GM23338 (cell line): Measurements from ENCODE around the gene NCKAP5.

Experiments
- CREB1 ChIP-seq: fragments of 250-450 bp; sonication (Bioruptor Pico); IDR thresholded peaks from 2 replicates; pipeline ENCODE4 v1.5.0; 2020; ENCODE audit warnings: low read depth, mild to moderate bottlenecking, moderate library complexity
- EZH2 ChIP-seq: fragments of 200-600 bp; sonication (generic); IDR thresholded peaks from one replicate; pipeline ENCODE4 v1.8.0; 2017; ENCODE audit warnings: antibody characterized with exemption, mild to moderate bottlenecking, low read depth; ENCODE audit not compliant: unreplicated experiment
- EZH2phosphoT487 ChIP-seq: fragments of 200-600 bp; sonication (generic); IDR thresholded peaks from one replicate; pipeline ENCODE4 v1.8.1; 2018; ENCODE audit warnings: antibody characterized with exemption; ENCODE audit not compliant: unreplicated experiment
- JUNB ChIP-seq: IDR thresholded peaks from one replicate; pipeline ENCODE4 v1.6.1; 2016; ENCODE audit warnings: antibody characterized with exemption; ENCODE audit not compliant: unreplicated experiment
- POLR2AphosphoS5 ChIP-seq: IDR thresholded peaks from 2 replicates; pipeline ENCODE4 v1.6.1; 2016; ENCODE audit warnings: antibody characterized with exemption, low read depth
- TF ChIP-seq, protein P1 (sequence below), 2 experiments: fragments of 200-600 bp in 1 of 2; sonication (generic) in 1 of 2; conservative IDR thresholded peaks; 2 replicates each; pipeline versions ENCODE4 v1.5.1 to v1.6.1; 2016 to 2017; ENCODE audit warnings: antibody characterized with exemption in 2 of 2, low read depth in 2 of 2, mild to moderate bottlenecking in 2 of 2, moderate library complexity in 1 of 2
- TF ChIP-seq, protein P2 (sequence below): IDR thresholded peaks from one replicate; pipeline ENCODE4 v1.6.1; 2018; ENCODE audit warnings: antibody characterized with exemption; ENCODE audit not compliant: unreplicated experiment
- TF ChIP-seq, protein P3 (sequence below): fragments of 250-450 bp; sonication (Bioruptor Pico); IDR thresholded peaks from 2 replicates; pipeline ENCODE4 v1.5.0; 2020; ENCODE audit warnings: mild to moderate bottlenecking, moderate library complexity
- TF ChIP-seq, protein P4 (sequence below): IDR thresholded peaks from 2 replicates; pipeline ENCODE4 v1.6.1; 2016; ENCODE audit warnings: antibody characterized with exemption

DNA sequence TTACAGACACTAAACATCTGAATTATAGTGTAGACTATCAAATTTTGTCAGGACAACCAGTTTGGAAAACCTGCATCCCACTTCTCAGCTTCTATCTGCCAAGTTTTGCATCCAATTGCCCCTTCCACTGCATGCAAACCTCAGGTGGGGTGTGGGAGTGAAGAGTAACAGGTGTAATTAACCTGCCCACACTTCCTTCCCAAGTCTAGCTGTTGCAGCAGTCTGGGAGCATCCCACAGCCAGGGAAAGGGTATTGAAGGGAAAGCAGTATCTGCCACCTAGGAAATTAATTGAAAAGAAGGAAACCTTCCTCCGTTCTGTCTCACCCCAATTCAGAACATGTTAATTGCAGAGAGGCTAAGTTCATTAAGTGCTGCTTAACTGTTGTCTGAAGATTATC is 189.9 kb downstream of the NCKAP5 start:
- TF ChIP-seq, protein P1, sequence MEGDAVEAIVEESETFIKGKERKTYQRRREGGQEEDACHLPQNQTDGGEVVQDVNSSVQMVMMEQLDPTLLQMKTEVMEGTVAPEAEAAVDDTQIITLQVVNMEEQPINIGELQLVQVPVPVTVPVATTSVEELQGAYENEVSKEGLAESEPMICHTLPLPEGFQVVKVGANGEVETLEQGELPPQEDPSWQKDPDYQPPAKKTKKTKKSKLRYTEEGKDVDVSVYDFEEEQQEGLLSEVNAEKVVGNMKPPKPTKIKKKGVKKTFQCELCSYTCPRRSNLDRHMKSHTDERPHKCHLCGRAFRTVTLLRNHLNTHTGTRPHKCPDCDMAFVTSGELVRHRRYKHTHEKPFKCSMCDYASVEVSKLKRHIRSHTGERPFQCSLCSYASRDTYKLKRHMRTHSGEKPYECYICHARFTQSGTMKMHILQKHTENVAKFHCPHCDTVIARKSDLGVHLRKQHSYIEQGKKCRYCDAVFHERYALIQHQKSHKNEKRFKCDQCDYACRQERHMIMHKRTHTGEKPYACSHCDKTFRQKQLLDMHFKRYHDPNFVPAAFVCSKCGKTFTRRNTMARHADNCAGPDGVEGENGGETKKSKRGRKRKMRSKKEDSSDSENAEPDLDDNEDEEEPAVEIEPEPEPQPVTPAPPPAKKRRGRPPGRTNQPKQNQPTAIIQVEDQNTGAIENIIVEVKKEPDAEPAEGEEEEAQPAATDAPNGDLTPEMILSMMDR (conservative IDR thresholded peaks at IDR 0.05; ENCODE audit: low read depth in 2 of 2), result no peak
- TF ChIP-seq EZH2phosphoT487 (no peak), EZH2 (no peak), JUNB (no peak), POLR2AphosphoS5 (no peak), CREB1 (CRISPR knock-in tag) (no peak)
- TF ChIP-seq, protein P2, sequence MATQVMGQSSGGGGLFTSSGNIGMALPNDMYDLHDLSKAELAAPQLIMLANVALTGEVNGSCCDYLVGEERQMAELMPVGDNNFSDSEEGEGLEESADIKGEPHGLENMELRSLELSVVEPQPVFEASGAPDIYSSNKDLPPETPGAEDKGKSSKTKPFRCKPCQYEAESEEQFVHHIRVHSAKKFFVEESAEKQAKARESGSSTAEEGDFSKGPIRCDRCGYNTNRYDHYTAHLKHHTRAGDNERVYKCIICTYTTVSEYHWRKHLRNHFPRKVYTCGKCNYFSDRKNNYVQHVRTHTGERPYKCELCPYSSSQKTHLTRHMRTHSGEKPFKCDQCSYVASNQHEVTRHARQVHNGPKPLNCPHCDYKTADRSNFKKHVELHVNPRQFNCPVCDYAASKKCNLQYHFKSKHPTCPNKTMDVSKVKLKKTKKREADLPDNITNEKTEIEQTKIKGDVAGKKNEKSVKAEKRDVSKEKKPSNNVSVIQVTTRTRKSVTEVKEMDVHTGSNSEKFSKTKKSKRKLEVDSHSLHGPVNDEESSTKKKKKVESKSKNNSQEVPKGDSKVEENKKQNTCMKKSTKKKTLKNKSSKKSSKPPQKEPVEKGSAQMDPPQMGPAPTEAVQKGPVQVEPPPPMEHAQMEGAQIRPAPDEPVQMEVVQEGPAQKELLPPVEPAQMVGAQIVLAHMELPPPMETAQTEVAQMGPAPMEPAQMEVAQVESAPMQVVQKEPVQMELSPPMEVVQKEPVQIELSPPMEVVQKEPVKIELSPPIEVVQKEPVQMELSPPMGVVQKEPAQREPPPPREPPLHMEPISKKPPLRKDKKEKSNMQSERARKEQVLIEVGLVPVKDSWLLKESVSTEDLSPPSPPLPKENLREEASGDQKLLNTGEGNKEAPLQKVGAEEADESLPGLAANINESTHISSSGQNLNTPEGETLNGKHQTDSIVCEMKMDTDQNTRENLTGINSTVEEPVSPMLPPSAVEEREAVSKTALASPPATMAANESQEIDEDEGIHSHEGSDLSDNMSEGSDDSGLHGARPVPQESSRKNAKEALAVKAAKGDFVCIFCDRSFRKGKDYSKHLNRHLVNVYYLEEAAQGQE, result no peak
- TF ChIP-seq, protein P3, sequence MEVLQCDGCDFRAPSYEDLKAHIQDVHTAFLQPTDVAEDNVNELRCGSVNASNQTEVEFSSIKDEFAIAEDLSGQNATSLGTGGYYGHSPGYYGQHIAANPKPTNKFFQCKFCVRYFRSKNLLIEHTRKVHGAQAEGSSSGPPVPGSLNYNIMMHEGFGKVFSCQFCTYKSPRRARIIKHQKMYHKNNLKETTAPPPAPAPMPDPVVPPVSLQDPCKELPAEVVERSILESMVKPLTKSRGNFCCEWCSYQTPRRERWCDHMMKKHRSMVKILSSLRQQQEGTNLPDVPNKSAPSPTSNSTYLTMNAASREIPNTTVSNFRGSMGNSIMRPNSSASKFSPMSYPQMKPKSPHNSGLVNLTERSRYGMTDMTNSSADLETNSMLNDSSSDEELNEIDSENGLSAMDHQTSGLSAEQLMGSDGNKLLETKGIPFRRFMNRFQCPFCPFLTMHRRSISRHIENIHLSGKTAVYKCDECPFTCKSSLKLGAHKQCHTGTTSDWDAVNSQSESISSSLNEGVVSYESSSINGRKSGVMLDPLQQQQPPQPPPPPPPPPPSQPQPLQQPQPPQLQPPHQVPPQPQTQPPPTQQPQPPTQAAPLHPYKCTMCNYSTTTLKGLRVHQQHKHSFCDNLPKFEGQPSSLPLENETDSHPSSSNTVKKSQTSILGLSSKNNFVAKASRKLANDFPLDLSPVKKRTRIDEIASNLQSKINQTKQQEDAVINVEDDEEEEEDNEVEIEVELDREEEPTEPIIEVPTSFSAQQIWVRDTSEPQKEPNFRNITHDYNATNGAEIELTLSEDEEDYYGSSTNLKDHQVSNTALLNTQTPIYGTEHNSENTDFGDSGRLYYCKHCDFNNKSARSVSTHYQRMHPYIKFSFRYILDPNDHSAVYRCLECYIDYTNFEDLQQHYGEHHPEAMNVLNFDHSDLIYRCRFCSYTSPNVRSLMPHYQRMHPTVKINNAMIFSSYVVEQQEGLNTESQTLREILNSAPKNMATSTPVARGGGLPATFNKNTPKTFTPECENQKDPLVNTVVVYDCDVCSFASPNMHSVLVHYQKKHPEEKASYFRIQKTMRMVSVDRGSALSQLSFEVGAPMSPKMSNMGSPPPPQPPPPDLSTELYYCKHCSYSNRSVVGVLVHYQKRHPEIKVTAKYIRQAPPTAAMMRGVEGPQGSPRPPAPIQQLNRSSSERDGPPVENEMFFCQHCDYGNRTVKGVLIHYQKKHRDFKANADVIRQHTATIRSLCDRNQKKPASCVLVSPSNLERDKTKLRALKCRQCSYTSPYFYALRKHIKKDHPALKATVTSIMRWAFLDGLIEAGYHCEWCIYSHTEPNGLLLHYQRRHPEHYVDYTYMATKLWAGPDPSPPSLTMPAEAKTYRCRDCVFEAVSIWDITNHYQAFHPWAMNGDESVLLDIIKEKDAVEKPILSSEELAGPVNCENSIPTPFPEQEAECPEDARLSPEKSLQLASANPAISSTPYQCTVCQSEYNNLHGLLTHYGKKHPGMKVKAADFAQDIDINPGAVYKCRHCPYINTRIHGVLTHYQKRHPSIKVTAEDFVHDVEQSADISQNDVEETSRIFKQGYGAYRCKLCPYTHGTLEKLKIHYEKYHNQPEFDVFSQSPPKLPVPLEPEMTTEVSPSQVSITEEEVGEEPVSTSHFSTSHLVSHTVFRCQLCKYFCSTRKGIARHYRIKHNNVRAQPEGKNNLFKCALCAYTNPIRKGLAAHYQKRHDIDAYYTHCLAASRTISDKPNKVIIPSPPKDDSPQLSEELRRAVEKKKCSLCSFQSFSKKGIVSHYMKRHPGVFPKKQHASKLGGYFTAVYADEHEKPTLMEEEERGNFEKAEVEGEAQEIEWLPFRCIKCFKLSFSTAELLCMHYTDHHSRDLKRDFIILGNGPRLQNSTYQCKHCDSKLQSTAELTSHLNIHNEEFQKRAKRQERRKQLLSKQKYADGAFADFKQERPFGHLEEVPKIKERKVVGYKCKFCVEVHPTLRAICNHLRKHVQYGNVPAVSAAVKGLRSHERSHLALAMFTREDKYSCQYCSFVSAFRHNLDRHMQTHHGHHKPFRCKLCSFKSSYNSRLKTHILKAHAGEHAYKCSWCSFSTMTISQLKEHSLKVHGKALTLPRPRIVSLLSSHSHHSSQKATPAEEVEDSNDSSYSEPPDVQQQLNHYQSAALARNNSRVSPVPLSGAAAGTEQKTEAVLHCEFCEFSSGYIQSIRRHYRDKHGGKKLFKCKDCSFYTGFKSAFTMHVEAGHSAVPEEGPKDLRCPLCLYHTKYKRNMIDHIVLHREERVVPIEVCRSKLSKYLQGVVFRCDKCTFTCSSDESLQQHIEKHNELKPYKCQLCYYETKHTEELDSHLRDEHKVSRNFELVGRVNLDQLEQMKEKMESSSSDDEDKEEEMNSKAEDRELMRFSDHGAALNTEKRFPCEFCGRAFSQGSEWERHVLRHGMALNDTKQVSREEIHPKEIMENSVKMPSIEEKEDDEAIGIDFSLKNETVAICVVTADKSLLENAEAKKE, result no peak
- TF ChIP-seq, protein P4, sequence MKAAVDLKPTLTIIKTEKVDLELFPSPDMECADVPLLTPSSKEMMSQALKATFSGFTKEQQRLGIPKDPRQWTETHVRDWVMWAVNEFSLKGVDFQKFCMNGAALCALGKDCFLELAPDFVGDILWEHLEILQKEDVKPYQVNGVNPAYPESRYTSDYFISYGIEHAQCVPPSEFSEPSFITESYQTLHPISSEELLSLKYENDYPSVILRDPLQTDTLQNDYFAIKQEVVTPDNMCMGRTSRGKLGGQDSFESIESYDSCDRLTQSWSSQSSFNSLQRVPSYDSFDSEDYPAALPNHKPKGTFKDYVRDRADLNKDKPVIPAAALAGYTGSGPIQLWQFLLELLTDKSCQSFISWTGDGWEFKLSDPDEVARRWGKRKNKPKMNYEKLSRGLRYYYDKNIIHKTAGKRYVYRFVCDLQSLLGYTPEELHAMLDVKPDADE, result no peak
